Natural killer cell (primary cell): ENCODE measurements around the gene APOBEC3G. TPM values are rescaled to one million over a fixed set of nuclear protein-coding genes. Genes with fewer than 3 reads are reported as not detected.
A peak's percentile ranks its signal among the peaks of the same experiment; 100 is the strongest.

Experiments
- ATAC-seq, 3 donors: fragments of 150-1000 bp in 2 of 3; fragments of 200-7000 bp in 1 of 3; cut with Tn5 transposase; 1 replicate in 1 of 3; 2 replicates in 2 of 3; pipeline ENCODE4 v1.10.0; 2021; ENCODE audit warnings: mild to moderate bottlenecking in 2 of 3, moderate library complexity in 2 of 3
- DNase-seq, 2 donors: peaks; one replicate each; pipeline versions ENCODE4 v3.0.0 to v3.0.0-alpha.2; 2013 to 2021; ENCODE audit warnings: mixed read lengths in 1 of 2
- H3K27ac ChIP-seq: one replicate; pipeline ENCODE4 v1.5.1; 2013; ENCODE audit warnings: mild to moderate bottlenecking, low read length
- H3K27me3 ChIP-seq: one replicate; pipeline ENCODE4 v1.6.1; 2013; ENCODE audit warnings: low read length; ENCODE audit not compliant: control insufficient read depth, insufficient read depth
- H3K36me3 ChIP-seq: one replicate; pipeline ENCODE4 v1.6.1; 2013; ENCODE audit warnings: low read length; ENCODE audit not compliant: control insufficient read depth, insufficient read depth
- H3K4me1 ChIP-seq: one replicate; pipeline ENCODE4 v1.6.1; 2013; ENCODE audit warnings: low read length; ENCODE audit not compliant: control insufficient read depth, insufficient read depth
- H3K4me3 ChIP-seq: one replicate; pipeline ENCODE4 v1.5.1; 2013; ENCODE audit warnings: low read length
- H3K9me3 ChIP-seq: one replicate; pipeline ENCODE4 v1.6.1; 2013; ENCODE audit warnings: low read length; ENCODE audit not compliant: control insufficient read depth, insufficient read depth
- H3K27ac Mint-ChIP-seq, 2 donors: one replicate each; pipeline ENCODE4 v1.8.0; 2022; ENCODE audit warnings: mild to moderate bottlenecking in 2 of 2, mixed read lengths in 2 of 2, moderate library complexity in 1 of 2
- H3K27me3 Mint-ChIP-seq, 2 donors: one replicate each; pipeline ENCODE4 v1.8.0; 2022; ENCODE audit warnings: low read depth in 2 of 2, mixed read lengths in 2 of 2
- H3K36me3 Mint-ChIP-seq: one replicate; pipeline ENCODE4 v1.8.0; 2022; ENCODE audit warnings: mixed read lengths
- H3K4me1 Mint-ChIP-seq, 2 donors: one replicate each; pipeline ENCODE4 v1.8.0; 2022; ENCODE audit warnings: mixed read lengths in 2 of 2
- H3K4me3 Mint-ChIP-seq: one replicate; pipeline ENCODE4 v1.8.0; 2022; ENCODE audit warnings: mild to moderate bottlenecking, moderate library complexity, mixed read lengths
- H3K9me3 Mint-ChIP-seq, 2 donors: one replicate each; pipeline ENCODE4 v1.8.0; 2022; ENCODE audit warnings: mixed read lengths in 2 of 2
- CTCF ChIP-seq: fragments of 200-600 bp; IDR thresholded peaks from one replicate; pipeline ENCODE4 v1.8.0; 2022; ENCODE audit warnings: antibody characterized with exemption
- WGBS: methylation state at CpG from one replicate; pipeline ENCODE4 v1.1.7; 2013; ENCODE audit warnings: missing lambda C conversion rate; ENCODE audit not compliant: insufficient coverage; 5-methylcytosine and 5-hydroxymethylcytosine counted together
- intact Hi-C: fragments of 100-400 bp; cut with micrococcal nuclease; formaldehyde crosslinking; loops from one replicate; pipeline ENCODE4 v1.14.2; 2022
- total RNA-seq, 4 donors: library from RNA; stranded (reverse); fragments of 120-200 nt in 1 of 4; gene quantifications; one replicate each; pipeline versions ENCODE4 v1.2.3 to v1.2.4, GENCODE V29; 2013 to 2022

The APOBEC3G gene
- total RNA-seq, 3 donors from 2014 or later (not counting 1 experiment from before 2014, with no cell fraction given) = 168 to 308 (median 237) TPM

DNA sequence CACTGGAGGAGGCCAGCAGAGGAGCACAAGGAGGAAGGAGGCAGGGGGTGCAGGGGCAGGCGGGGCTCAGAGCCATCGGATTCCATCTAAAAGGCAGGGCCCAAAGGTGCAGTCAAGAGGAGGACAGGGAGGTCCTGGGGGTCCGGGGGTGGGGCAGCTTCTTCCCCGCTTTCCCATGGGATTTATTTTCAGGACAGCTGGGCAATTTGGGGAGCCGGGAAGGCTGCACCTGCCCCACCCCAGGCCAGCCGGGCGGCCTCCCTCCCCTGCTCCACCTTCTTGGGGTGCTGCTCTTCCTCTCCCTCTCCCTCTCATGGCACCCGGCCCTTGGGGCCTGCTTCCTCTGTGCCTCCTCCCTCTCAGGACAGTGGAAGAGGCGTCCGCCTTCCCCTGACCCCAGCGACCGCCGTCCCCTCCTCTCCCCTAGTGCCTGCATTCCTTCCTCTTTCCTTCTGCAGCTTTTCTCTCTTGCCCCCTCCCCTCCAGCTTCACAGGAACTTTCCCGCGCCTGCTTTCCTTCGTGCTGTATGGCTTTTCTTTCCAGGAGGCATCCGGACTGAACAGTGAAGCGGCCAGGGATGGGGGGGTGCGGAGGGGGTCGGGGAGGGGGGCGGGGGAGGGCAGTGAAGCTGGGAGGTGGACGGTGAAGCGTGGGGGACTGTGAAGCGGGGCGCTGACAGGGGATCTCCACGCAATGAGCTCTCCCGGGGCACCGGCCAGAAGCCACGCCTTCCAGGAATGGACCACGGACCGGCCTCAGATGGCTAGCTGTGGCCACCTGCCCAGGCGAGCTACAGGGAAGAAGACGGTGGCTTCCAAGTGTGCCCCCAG lies 46.9 kb downstream of the APOBEC3G start:
- intact Hi-C loops = loop anchor here (2.0 kb wide), 1 partner anchor 109 kb away; the partner anchor contains the start of gene APOBEC3C
- ATAC-seq = no peak
- H3K36me3 ChIP-seq = no peaks in the 10 kb centered on the region
- H3K4me3 ChIP-seq = no peak overlapping the region
- H3K27me3 ChIP-seq = no peaks in the 10 kb centered on the region
- Mint-ChIP-seq H3K27me3 (no peaks in the 10 kb centered on the region), H3K36me3 (no peaks in the 10 kb centered on the region), H3K4me3 (no peak overlapping the region), H3K27ac (no peak overlapping the region), H3K9me3 (no peaks in the 10 kb centered on the region), H3K4me1 (peaks cover 21 to 24% of the 10 kb centered on the region in 2 donors)
- peaks cover 3% of the 10 kb centered on the region for H3K4me1 ChIP-seq
- no peak for TF ChIP-seq CTCF
- WGBS = 51% methylated on average over 28 of the region's 33 CpGs
- H3K9me3 ChIP-seq = no peaks in the 10 kb centered on the region
- H3K27ac ChIP-seq = no peak overlapping the region
- DNase-seq = no peak

GRCh38 chr22:39125622-39126021 lies 48.5 kb downstream of the APOBEC3G start:
- H3K27me3 ChIP-seq = no peaks in the 10 kb centered on the region
- peaks cover 17 to 18% of the 10 kb centered on the region in 2 donors for H3K4me1 Mint-ChIP-seq
- no peak for ATAC-seq
- no peak for DNase-seq
- intact Hi-C loops = no loop called here
- H3K36me3 ChIP-seq = no peaks in the 10 kb centered on the region
- H3K36me3 Mint-ChIP-seq = no peaks in the 10 kb centered on the region
- no peak overlapping the region for H3K4me3 Mint-ChIP-seq
- H3K27ac Mint-ChIP-seq = no peak overlapping the region
- no peak for TF ChIP-seq CTCF
- H3K27me3 Mint-ChIP-seq = no peaks in the 10 kb centered on the region
- H3K27ac ChIP-seq = no peak overlapping the region
- H3K4me1 ChIP-seq = peaks cover 3% of the 10 kb centered on the region
- no peak overlapping the region for H3K4me3 ChIP-seq
- 90% methylated on average over 5 of the region's 5 CpGs for WGBS
- H3K9me3 ChIP-seq = no peaks in the 10 kb centered on the region
- H3K9me3 Mint-ChIP-seq = no peaks in the 10 kb centered on the region

GRCh38 chr22:39128508-39128907 lies 51.4 kb downstream of the APOBEC3G start:
- H3K4me1 ChIP-seq = peaks cover 8% of the 10 kb centered on the region

More at GRCh38 chr22:39128508-39128907, 51.4 kb downstream of the APOBEC3G start:
- H3K36me3 Mint-ChIP-seq = no peaks in the 10 kb centered on the region
- no peaks in the 10 kb centered on the region for H3K9me3 Mint-ChIP-seq
- 91% methylated on average over 6 of the region's 6 CpGs for WGBS
- DNase-seq = no peak
- H3K27me3 Mint-ChIP-seq = no peaks in the 10 kb centered on the region
- no peak for ATAC-seq
- H3K36me3 ChIP-seq = peaks cover 12% of the 10 kb centered on the region
- no peak overlapping the region for H3K4me3 Mint-ChIP-seq
- peak overlapping the region in 1 of 2 donors; percentile 11 for H3K27ac Mint-ChIP-seq
- no peak for TF ChIP-seq CTCF
- peaks cover 0 to 13% of the 10 kb centered on the region in 2 donors for H3K4me1 Mint-ChIP-seq
- intact Hi-C loops = no loop called here
- H3K4me3 ChIP-seq = no peak overlapping the region
- no peaks in the 10 kb centered on the region for H3K9me3 ChIP-seq
- no peaks in the 10 kb centered on the region for H3K27me3 ChIP-seq
- H3K27ac ChIP-seq = no peak overlapping the region
